H1 (cell line): ENCODE measurements around the gene HAO2.

ENCODE experiments used
- CEBPB ChIP-seq: IDR thresholded peaks from 2 replicates; pipeline ENCODE4 v1.6.1; 2012; ENCODE audit warnings: low read depth, low read length
- JUND ChIP-seq: IDR thresholded peaks from 2 replicates; pipeline ENCODE4 v1.6.1; 2011; ENCODE audit warnings: mild to moderate bottlenecking, improper control_type of control experiment, low read length
- KDM1A ChIP-seq: fragments of 200-600, 300-600 bp; sonication (generic); IDR thresholded peaks from 2 replicates; pipeline ENCODE4 v1.7.1; 2016; ENCODE audit warnings: mild to moderate bottlenecking, low read length, borderline replicate concordance
- POLR2A ChIP-seq, 2 experiments: IDR thresholded peaks; 1 replicate in 1 of 2; 2 replicates in 1 of 2; pipeline ENCODE4 v1.6.1; 2011; ENCODE audit warnings: low read depth in 2 of 2, low read length in 2 of 2, mild to moderate bottlenecking in 2 of 2; ENCODE audit errors: control extremely low read depth in 1 of 2
- POLR2AphosphoS5 ChIP-seq: IDR thresholded peaks from 2 replicates; pipeline ENCODE4 v1.6.1; 2011; ENCODE audit warnings: low read depth, low read length
- RNF2 ChIP-seq: fragments of 200-900, 300-1000 bp; sonication (generic); IDR thresholded peaks from 2 replicates; pipeline ENCODE4 v1.7.1; 2016; ENCODE audit warnings: borderline replicate concordance, low read depth, mild to moderate bottlenecking, antibody characterized with exemption, low read length; ENCODE audit not compliant: poor library complexity, severe bottlenecking; ENCODE audit errors: missing control alignments
- SIX5 ChIP-seq: IDR thresholded peaks from 2 replicates; pipeline ENCODE4 v1.6.1; 2011; ENCODE audit warnings: mild to moderate bottlenecking, low read depth, low read length
- SRF ChIP-seq: IDR thresholded peaks from 2 replicates; pipeline ENCODE4 v1.6.1; 2011; ENCODE audit warnings: mild to moderate bottlenecking, low read depth, low read length, moderate library complexity
- TAF1 ChIP-seq: IDR thresholded peaks from 2 replicates; pipeline ENCODE4 v1.6.1; 2011; ENCODE audit warnings: mild to moderate bottlenecking, low read depth, low read length
- TF ChIP-seq, protein P1 (sequence below), 3 experiments: IDR thresholded peaks; 1 replicate in 2 of 3; 2 replicates in 1 of 3; pipeline versions ENCODE4 v1.5.1 to v1.6.1; 2011; ENCODE audit warnings: low read length in 3 of 3, mild to moderate bottlenecking in 3 of 3, inconsistent platforms in 2 of 3, low read depth in 1 of 3, moderate library complexity in 1 of 3; ENCODE audit not compliant: insufficient read depth in 1 of 3; ENCODE audit errors: control extremely low read depth in 1 of 3
- TF ChIP-seq, protein P2 (sequence below): IDR thresholded peaks from 2 replicates; pipeline ENCODE4 v1.6.1; 2012; ENCODE audit warnings: inconsistent platforms
- TF ChIP-seq, protein P3 (sequence below): IDR thresholded peaks from 2 replicates; pipeline ENCODE4 v1.6.1; 2011; ENCODE audit warnings: low read depth, mild to moderate bottlenecking, low read length; ENCODE audit not compliant: insufficient read depth

DNA sequence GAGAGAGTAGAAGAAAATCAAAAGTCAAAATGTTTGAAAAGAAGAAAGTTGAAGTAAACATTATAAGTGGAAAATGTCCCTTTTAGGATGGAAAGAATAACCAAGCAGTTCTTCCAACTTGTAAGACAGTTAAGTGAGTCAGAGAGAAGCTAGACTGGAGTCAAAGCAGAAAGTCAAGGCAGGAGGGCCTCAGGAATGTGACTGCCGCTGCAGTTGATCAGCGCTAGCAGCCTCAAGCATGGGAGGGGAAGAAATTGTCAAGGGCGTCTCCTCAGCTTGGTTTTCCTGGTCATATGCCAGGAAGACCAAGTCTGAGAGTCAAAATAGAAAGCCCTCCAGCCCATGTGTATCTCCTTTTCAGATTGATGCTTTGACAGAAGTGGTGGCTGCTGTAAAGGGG is 23.2 kb downstream of the HAO2 start:
- TF ChIP-seq POLR2A (IDR thresholded peaks at IDR 0.05; ENCODE audit: control extremely low read depth in 1 of 2, low read depth in 2 of 2, low read length in 2 of 2) (no peak), KDM1A (no peak), TAF1 (no peak), POLR2AphosphoS5 (no peak), SRF (no peak), CEBPB (no peak), RNF2 (no peak), JUND (no peak), SIX5 (no peak)
- TF ChIP-seq, protein P1, sequence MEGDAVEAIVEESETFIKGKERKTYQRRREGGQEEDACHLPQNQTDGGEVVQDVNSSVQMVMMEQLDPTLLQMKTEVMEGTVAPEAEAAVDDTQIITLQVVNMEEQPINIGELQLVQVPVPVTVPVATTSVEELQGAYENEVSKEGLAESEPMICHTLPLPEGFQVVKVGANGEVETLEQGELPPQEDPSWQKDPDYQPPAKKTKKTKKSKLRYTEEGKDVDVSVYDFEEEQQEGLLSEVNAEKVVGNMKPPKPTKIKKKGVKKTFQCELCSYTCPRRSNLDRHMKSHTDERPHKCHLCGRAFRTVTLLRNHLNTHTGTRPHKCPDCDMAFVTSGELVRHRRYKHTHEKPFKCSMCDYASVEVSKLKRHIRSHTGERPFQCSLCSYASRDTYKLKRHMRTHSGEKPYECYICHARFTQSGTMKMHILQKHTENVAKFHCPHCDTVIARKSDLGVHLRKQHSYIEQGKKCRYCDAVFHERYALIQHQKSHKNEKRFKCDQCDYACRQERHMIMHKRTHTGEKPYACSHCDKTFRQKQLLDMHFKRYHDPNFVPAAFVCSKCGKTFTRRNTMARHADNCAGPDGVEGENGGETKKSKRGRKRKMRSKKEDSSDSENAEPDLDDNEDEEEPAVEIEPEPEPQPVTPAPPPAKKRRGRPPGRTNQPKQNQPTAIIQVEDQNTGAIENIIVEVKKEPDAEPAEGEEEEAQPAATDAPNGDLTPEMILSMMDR (IDR thresholded peaks at IDR 0.05; ENCODE audit: control extremely low read depth in 1 of 3, insufficient read depth in 1 of 3, low read depth in 1 of 3, low read length in 3 of 3), result no peak
- TF ChIP-seq, protein P2, sequence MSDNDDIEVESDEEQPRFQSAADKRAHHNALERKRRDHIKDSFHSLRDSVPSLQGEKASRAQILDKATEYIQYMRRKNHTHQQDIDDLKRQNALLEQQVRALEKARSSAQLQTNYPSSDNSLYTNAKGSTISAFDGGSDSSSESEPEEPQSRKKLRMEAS, result no peak
- TF ChIP-seq, protein P3, sequence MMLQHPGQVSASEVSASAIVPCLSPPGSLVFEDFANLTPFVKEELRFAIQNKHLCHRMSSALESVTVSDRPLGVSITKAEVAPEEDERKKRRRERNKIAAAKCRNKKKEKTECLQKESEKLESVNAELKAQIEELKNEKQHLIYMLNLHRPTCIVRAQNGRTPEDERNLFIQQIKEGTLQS, result no peak
